ENCODE measurements around the gene MISP3.

DNA sequence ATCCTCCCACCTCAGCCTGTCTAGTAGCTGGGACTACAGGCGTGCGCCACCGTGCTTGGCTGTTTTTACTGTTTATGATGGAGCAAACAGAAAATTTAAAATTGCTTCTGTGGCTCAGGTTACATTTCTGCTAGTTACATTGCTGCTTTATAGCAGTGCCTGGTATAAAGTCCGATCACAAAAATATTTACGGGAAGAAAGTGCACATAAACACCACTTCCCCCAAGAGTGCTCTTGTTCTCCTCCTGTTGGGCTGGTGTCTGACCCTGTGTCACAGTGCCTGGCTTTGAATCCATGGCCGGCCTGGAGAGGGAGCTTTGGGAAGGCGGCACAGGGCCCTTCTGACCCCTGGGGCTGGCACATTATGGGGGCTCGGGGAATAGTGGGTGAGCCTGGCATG lies 33.1 kb downstream of the MISP3 start:
- TF ChIP-seq, protein P1, sequence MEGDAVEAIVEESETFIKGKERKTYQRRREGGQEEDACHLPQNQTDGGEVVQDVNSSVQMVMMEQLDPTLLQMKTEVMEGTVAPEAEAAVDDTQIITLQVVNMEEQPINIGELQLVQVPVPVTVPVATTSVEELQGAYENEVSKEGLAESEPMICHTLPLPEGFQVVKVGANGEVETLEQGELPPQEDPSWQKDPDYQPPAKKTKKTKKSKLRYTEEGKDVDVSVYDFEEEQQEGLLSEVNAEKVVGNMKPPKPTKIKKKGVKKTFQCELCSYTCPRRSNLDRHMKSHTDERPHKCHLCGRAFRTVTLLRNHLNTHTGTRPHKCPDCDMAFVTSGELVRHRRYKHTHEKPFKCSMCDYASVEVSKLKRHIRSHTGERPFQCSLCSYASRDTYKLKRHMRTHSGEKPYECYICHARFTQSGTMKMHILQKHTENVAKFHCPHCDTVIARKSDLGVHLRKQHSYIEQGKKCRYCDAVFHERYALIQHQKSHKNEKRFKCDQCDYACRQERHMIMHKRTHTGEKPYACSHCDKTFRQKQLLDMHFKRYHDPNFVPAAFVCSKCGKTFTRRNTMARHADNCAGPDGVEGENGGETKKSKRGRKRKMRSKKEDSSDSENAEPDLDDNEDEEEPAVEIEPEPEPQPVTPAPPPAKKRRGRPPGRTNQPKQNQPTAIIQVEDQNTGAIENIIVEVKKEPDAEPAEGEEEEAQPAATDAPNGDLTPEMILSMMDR (IDR thresholded peaks at IDR 0.05), result no peak
- no peak for TF ChIP-seq POLR2AphosphoS5 (IDR thresholded peaks at IDR 0.05)
- TF ChIP-seq POLR2A (IDR thresholded peaks at IDR 0.05), result no peak
